Right atrium auricular region (tissue), 2 donors: Measurements from ENCODE around the gene JUNB. TPM values are rescaled to one million over a fixed set of nuclear protein-coding genes. Genes with fewer than 3 reads are reported as not detected.

ENCODE experiments used
- DNase-seq: peaks from one replicate; pipeline ENCODE4 v3.0.0-alpha.2; 2019; ENCODE audit warnings: low spot score
- H3K27ac ChIP-seq, 2 donors: fragments of 200-600 bp; sonication (generic); 1 replicate in 1 of 2; 2 replicates in 1 of 2; pipeline ENCODE4 v1.5.1; 2016 to 2019
- H3K27me3 ChIP-seq, 2 donors: fragments of 200-600 bp; sonication (generic); one replicate each; pipeline versions ENCODE4 v1.5.1 to v1.6.0; 2017 to 2019
- H3K36me3 ChIP-seq: fragments of 200-600 bp; sonication (generic); one replicate; pipeline ENCODE4 v1.5.1; 2016
- H3K4me1 ChIP-seq, 2 donors: fragments of 200-600 bp; sonication (generic); one replicate each; pipeline versions ENCODE4 v1.5.1 to v1.6.0; 2017 to 2019
- H3K4me3 ChIP-seq, 2 donors: fragments of 200-600 bp; sonication (generic); 1 replicate in 1 of 2; 2 replicates in 1 of 2; pipeline ENCODE4 v1.5.1; 2017 to 2019; ENCODE audit warnings: mild to moderate bottlenecking in 1 of 2, moderate library complexity in 1 of 2
- H3K9me3 ChIP-seq, 2 donors: fragments of 200-600 bp; sonication (generic); one replicate each; pipeline ENCODE4 v1.5.1; 2019
- CTCF ChIP-seq, 2 donors: fragments of 200-600 bp; sonication (generic); IDR thresholded peaks; one replicate each; pipeline ENCODE4 v1.5.1; 2019; ENCODE audit warnings: antibody characterized with exemption in 2 of 2
- total RNA-seq, 2 donors: library from RNA; depleted of rRNA; stranded (reverse); fragments of >200 nt; gene quantifications; one replicate each; pipeline ENCODE4 v1.1.0, GENCODE V29; 2016

The JUNB gene
- total RNA-seq, 2 donors from 2014 or later, result 321 to 506 TPM

- no peak for TF ChIP-seq CTCF (IDR thresholded peaks at IDR 0.05)
- Histone ChIP-seq H3K27me3 (no peaks in the 10 kb centered on the region), H3K9me3 (no peaks in the 10 kb centered on the region), H3K36me3 (no peaks in the 10 kb centered on the region), H3K4me3 (peak overlapping the region in 1 of 2 donors; percentile 67), H3K4me1 (peaks cover 0 to 49% of the 10 kb centered on the region in 2 donors), H3K27ac (peak overlapping the region; percentile 91 to 93)
- DNase-seq, result peak; percentile 80
Measured at GRCh38 chr19:12779162-12779993, 11.9 kb upstream of the JUNB start.

GRCh38 chr19:12782174-12782423, 9.2 kb upstream of the JUNB start:
- no peak for TF ChIP-seq CTCF (IDR thresholded peaks at IDR 0.05)
- DNase-seq, result no peak

GRCh38 chr19:12782424-12783290, 8.6 kb upstream of the JUNB start:
- Histone ChIP-seq H3K36me3 (no peaks in the 10 kb centered on the region), H3K4me1 (peaks cover 0 to 67% of the 10 kb centered on the region in 2 donors), H3K27ac (peak overlapping the region; percentile 96 to 99)

More at GRCh38 chr19:12782174-12782423, 9.2 kb upstream of the JUNB start:
- peak overlapping the region; percentile 96 to 99 for H3K27ac ChIP-seq
- H3K4me3 ChIP-seq, result peak overlapping the region; percentile 32 to 53
- peaks cover 0 to 66% of the 10 kb centered on the region in 2 donors for H3K4me1 ChIP-seq
- no peaks in the 10 kb centered on the region for H3K27me3 ChIP-seq
- no peaks in the 10 kb centered on the region for H3K9me3 ChIP-seq
- no peaks in the 10 kb centered on the region for H3K36me3 ChIP-seq

GRCh38 chr19:12783291-12783848, 7.9 kb upstream of the JUNB start:
- Histone ChIP-seq H3K27ac (peak overlapping the region; percentile 96 to 99), H3K27me3 (no peaks in the 10 kb centered on the region), H3K36me3 (no peaks in the 10 kb centered on the region), H3K4me1 (peaks cover 0 to 72% of the 10 kb centered on the region in 2 donors), H3K4me3 (peak overlapping the region in 1 of 2 donors; percentile 53), H3K9me3 (no peaks in the 10 kb centered on the region)
- no peak for DNase-seq
- no peak for TF ChIP-seq CTCF (IDR thresholded peaks at IDR 0.05)

More at GRCh38 chr19:12782424-12783290, 8.6 kb upstream of the JUNB start:
- peak; percentile 91 for DNase-seq
- Histone ChIP-seq H3K9me3 (no peaks in the 10 kb centered on the region), H3K4me3 (peak overlapping the region; percentile 32 to 53), H3K27me3 (no peaks in the 10 kb centered on the region)
- TF ChIP-seq CTCF (IDR thresholded peaks at IDR 0.05), result no peak

- peak; percentile 79 for DNase-seq
- Histone ChIP-seq H3K36me3 (no peaks in the 10 kb centered on the region), H3K9me3 (no peaks in the 10 kb centered on the region), H3K27me3 (no peaks in the 10 kb centered on the region), H3K4me1 (peaks cover 0 to 72% of the 10 kb centered on the region in 2 donors), H3K4me3 (peak overlapping the region in 1 of 2 donors; percentile 53), H3K27ac (peak overlapping the region; percentile 96 to 99)
- TF ChIP-seq CTCF (IDR thresholded peaks at IDR 0.05), result no peak
Measured at GRCh38 chr19:12783849-12784393, 7.4 kb upstream of the JUNB start.
